Mesenteric fat pad (tissue), 1 donor: Measurements from ENCODE around the gene BACH2. TPM values are rescaled to one million over a fixed set of nuclear protein-coding genes. Genes with fewer than 3 reads are reported as not detected.
"Not testable (repeated sequence)": the region's sequence is repeated elsewhere in the genome, so short reads cannot be mapped to it uniquely, and the experiment has no call there.

Experiments
- DNase-seq: peaks from one replicate; pipeline ENCODE4 v3.0.0-alpha.2; 2020; ENCODE audit warnings: low spot score
- total RNA-seq: library from RNA; stranded (reverse); fragmentation: NEBNext Ultra II Directional; extraction: Animal tissue kit (Norgen Biotek cat#: 25700); gene quantifications from one replicate; pipeline ENCODE4 v1.2.1, GENCODE V29; 2021
- donor health status: DM: yes; HTN: yes; CAD: no.

Gene BACH2
- total RNA-seq, 1 donor from 2014 or later, result 2.0 TPM

DNA sequence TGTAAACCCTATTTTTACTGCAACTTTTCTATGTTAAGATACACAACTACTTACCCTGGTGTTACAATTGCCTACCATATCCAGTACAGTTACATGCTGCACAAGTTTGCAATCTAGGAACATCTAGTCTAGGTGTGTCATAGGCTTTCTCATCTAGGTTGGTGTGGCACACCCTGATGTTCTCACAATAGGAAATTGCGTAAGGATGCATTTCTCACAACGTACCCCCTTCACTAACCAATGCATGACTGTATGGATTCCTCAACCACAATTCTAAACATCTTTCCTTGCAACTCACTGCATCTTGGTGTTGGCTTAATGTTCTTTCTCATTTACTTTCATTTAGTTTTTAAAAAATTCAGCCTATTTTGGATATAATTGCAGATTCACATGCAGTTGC lies 370.8 kb downstream of the BACH2 start:
- no peak for DNase-seq

DNA sequence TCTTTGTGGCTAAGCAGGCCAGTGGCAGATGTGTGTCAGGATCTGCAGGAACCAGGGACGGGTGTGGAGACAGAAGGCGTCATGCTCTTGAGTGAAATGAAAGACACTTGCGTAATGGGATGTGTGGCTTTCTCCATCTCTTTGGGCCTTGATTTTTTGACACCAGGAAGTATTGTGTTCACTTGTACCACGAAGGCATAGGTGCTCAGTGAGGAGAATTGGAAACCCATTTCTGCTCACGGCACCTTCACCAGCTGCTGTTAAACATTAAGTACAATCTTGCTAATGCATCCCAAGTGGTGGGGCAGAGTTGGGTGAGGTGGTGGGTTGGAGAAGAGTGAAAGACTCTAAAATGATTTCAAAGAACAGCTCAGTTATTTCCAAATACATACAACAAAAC lies 372.4 kb downstream of the BACH2 start:
- no peak for DNase-seq

DNA sequence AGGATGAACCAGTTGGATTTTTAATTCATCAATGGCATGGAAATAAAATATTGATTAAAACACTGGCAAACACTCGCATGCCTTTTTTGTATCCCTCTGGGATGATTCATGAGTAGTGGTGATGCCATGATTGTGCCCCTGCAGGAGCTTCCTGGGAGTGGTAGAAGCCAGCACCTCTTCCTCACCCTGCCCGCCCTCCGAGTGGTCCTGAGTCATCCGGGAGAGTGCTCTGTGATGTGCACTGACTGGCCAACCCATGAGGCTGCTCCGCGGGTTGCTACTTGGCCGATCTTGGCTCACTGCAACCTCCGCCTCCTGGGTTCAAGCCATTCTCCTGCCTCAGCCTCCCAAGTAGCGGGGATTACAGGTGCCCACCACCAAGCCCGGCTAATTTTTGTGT lies 375.0 kb downstream of the BACH2 start:
- no peak for DNase-seq

DNA sequence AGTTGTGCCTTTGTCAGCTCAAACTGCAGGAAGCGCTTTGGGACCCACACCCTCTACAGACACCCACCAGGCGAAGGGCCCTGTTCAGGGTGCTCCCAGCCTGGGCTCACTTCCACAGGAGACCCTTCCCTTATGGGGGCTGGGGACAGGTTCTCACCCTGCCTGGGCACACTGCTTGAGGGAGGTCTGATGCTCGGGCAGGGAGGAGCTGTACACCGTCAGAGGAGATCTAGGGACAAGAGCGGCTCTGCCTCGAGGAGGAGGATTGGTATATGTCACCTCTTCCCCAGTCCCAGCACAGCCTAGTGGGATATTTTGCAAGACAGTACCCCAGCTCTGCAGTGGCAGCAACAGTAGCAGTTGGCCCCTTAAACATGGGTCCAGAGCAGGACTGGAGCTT lies 375.4 kb downstream of the BACH2 start:
- no peak for DNase-seq

DNA sequence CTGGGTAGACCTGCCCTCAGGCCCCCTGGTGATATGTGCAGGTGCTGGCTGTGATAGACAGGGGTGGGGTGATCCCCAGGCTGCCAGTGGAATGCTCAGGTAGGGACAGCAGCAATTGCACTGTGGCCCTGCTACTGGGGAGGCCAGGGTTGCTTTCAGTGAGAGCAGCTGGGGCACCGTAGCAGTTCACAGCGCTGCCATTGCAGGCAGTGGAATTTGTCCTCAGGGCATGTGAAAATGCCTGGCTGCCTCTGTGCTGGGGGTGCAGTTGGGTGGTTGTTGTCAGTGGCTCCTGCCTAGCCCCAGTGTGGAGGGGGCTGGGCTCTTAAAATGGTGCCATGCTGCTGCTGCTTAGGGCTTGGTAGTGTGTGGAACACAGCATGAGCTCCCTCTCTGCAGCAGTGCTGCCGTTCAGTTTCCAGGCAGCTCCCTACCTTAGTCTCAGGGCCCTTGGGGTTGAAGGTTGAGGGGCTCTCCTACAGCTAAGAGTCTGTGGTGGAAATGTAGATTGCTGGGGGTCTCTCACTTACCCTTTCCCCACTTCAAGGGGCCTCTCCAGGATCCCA lies 378.8 kb downstream of the BACH2 start:
- DNase-seq, result no peak

DNA sequence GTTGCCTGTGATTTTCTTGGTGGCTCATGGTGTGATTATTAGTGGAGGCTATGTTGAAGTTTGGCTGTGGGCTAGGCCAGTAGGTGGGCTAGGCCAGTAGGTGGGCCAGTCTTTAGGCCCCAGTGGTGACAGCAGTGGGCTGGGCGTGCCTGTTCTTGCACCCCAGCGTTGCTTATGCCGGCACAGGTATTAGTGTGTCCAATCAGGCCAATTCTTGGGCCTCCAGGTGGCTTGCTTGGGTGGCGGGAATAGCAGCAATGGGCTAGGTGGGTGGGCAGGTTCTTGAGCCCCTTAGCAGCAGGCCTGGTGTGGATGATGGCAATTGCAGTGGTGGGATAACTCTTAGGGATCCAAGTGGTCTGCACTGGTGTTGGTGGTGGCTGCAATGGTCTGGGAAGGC lies 379.4 kb downstream of the BACH2 start:
- DNase-seq, result no peak

DNA sequence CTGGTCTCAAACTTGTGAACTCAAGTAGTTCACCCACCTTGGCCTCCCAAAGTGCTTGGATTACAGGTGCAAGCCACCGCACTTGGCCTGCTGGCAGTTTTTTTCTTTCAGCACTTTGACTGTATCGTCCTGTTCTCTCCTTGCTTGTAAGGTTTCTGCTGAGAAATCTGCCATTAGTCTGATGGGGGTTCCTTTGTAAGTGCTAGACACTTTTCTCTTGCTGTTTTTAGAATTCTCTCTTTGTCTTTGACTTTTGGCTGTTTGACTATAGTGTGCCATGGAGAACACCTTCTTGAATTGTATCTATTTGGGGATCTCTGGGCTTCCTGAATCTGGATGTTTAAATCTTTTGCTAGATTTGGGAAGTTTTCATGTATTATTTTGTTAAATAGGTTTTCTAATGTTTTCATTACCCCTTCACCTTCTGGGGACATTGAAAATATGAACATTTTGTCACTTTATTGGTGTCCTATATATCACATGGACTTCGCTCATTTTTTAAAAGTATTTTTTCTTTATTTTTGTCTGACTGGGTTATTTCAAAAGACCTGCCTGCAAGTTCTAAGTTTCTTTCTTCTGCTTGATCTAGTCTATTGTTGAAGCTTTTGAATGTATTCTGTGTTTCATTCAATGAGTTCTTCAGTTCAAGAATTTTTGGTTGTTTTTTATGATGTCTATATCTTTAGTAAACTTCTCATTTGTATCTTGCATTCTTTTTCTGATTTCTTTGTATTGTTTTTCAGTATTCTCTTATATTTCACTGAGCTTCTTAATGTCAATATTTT lies 380.3 kb downstream of the BACH2 start:
- DNase-seq, result no peak

DNA sequence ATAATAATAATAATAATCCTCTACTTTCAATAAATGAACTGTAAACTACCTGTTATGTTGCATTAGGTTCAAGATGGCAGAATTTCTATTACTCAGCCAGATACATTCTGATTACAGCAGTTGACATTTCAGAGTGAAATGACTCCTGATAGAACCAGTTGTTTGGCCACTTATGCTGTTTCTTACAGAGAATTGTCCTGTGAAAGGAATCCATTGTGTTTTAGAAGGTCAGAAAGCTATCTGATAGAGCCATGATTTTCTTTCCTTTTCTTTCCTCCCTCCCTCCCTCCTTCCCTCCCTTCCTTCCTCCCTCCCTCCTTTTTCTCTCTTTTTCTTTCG lies 385.8 kb downstream of the BACH2 start:
- no peak for DNase-seq

DNA sequence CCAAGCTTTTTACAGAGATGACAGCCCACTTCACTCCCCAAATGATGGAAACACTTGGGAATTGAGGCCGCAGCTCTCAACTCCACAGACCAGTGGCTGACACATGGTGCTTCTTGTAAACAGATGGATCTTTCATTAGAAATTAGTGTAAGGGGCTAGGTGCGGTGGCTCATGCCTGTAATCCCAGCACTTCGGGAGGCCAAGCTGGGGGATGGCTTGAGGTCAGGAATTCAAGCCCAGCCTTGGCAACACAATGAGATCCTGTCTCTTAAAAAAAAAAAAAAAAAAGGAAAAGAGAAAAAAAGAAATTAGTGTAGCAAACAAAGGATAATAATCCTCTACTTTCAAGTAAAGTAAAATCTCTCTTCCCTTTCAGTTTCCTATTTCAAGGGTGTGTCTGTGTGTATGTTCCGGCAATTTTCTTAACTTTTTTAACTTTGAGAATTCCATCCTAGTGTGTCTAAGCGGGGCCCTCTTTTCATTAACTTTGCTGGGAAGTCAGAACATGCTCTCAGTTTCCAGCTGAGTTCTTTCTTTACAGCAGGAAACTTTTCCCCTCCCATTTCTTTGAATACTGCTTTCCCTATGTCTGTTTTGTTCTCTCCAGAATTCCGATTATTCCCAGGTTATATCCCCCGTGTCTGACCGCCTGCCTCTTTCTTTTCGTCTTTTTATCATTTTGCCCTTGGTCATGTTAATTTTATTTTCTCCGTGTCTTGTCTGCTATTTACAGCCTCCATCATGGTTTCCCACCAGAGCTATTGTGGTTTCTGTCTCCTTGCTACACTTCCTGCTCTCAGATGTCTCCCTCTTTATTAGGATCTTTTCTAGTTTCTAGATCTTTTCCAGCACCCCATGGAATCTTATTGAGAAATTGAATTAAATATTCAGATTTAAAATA lies 386.4 kb downstream of the BACH2 start:
- DNase-seq, result not testable (repeated sequence)

DNA sequence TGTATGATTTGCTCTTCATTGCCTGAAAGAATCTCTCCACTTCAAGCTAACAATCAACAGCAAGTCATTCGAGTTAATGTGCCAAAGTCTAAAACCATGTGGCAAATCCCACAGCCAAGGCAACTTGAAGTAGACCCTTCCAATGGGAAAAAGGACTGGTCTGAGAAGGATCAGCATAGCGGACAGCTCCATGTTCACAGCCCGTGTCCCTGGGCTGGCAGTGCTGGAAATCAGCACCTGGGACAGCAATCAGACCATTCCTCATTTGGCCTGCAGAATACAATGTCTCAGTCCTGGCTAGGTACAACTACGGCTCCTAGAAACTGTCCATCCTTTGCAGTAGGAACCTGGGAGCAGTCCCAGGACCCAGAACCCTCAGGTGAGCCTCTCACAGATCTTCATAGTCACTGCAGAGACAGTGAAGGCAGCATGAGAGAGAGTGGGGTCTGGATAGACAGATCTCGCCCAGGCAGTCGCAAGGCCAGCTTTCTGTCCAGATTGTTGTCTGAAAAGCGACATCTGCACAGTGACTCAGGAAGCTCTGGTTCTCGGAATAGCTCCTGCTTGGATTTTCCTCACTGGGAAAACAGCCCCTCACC lies 401.3 kb downstream of the BACH2 start:
- no peak for DNase-seq

DNA sequence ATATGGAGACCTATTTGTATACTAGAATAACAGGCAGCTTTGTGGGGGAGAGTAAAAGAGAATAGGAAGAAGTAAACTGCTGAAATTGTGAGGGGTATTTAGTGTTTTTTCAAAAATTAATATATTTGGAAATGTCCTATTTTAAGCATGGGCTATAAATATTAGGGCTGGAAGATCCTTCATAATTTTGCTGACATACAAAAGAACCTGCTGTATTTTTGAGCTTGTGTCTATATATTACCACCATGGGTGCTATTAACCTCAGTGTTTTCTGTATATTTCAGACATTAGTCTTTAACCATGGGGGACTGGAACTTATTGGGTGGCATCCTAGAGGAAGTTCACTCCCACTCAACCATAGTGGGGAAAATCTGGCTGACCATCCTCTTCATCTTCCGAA lies 402.5 kb downstream of the BACH2 start, which contains the start of gene GJA10:
Gene GJA10, plus strand, starts transcription at position 301 of the 400 bp plus-strand sequence. Its CDS starts 0 bp downstream, at position 301.
- DNase-seq, result no peak

DNA sequence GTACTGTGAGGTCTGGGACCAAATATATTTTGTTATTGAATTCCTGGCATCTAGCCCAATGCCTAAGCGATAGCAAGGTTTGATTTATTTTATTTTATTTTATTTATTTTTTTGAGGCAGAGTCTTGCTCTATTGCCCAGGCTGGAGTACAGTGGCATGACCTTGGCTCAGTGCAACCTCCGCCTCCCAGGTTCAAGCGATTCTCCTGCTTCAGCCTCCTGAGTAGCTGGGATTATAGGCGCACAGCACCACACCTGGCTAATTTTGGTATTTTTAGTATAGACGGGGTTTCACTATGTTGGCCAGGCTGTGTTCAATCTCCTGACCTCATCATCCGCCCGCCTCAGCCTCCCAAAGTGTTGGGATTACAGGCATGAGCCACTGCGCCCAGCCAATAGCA lies 404.1 kb downstream of the BACH2 start:
- DNase-seq, result not testable (repeated sequence)

DNA sequence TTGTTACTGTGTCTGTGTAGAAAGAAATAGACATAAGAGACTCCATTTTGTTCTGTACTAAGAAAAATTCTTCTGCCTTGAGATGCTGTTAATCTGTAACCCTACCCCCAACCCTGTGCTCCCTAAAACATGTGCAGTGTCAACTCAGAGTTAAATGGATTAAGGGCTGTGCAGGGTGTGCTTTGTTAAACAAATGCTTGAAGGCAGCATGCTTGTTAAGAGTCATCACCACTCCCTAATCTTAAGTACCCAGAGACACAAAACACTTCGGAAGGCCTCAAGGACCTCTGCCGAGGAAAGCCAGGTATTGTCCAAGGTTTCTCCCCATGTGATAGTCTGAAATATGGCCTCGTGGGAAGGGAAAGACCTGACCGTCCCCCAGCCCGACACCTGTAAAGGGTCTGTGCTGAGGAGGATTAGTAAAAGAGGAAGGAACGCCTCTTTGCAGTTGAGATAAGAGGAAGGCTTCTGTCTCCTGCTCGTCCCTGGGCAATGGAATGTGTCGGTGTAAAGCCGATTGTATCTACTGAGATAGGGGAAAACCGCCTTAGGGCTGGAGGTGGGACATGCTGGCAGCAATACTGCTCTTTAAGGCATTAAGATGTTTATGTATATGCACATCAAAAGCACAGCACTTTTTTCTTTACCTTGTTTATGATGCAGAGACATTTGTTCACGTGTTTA lies 405.7 kb downstream of the BACH2 start:
- DNase-seq, result not testable (repeated sequence)

DNA sequence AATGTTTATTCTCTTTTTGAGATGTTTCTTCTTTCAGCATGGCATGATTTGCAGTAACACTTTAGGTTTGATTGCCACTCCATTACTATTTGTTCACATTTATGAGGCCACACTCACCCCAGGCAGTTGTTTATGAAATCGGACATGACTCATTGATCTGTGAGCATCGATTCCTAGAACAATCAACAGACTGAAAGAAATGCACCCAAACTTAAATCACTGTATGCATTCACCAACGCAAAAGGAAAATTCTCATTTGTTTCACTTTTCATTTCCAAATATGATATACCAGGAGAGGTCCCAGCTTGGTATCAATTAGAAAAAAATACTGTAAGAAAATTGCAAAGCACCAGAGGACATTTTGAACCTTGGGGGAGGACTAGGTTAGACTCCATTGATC lies 407.8 kb downstream of the BACH2 start:
- no peak for DNase-seq

DNA sequence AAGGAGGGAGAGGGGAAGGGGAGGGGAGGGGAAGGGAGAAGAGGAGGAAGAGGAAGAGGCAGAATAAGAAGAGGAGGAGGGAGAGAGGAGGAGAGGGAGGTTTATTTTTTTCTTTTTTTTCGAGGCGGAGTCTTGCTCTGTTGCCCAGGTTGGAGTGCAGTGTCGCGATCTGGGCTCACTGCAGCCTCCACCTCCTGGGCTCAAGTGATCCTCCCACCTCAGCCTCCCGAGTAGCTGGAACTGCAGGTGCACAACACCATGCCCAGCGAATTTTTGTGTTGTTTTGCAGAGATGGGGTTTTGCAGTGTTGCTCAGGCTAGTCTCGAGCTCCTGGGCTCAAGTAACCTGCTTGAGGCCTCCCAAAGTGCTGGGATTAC lies 408.5 kb downstream of the BACH2 start:
- no peak for DNase-seq

DNA sequence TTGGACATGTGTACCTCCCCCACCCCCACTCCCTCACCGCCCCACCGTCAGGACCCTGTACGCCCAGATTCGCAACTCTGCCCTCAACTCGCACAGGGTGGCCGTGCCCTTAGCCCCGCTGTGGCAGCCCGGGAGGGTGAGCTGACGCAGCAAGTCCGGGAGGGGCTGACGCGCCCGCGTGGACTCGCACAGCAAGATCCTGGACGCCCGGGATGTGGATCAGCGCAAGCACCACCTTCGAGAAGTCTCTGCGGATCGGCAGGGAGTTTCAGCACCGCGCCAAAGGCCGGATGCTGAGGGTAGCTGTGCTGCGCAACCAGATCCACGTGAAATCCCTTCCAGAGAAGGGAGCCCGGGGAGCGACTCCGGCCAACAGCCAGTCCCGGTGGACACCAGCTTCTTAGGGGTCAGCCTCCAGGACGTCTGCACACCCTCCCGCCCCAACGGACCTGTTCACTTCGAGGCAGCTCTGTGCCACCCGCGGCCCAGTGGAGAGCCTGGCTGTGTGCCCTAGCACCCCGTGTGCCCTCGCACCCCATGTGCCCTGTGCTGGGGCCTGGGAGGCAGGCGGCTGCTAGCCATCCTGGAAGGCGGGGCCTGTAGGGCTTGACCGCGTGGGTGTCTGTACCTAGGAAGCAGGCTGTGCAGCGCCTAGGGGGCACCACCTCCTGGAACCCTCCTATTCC lies 409.0 kb downstream of the BACH2 start:
- no peak for DNase-seq

DNA sequence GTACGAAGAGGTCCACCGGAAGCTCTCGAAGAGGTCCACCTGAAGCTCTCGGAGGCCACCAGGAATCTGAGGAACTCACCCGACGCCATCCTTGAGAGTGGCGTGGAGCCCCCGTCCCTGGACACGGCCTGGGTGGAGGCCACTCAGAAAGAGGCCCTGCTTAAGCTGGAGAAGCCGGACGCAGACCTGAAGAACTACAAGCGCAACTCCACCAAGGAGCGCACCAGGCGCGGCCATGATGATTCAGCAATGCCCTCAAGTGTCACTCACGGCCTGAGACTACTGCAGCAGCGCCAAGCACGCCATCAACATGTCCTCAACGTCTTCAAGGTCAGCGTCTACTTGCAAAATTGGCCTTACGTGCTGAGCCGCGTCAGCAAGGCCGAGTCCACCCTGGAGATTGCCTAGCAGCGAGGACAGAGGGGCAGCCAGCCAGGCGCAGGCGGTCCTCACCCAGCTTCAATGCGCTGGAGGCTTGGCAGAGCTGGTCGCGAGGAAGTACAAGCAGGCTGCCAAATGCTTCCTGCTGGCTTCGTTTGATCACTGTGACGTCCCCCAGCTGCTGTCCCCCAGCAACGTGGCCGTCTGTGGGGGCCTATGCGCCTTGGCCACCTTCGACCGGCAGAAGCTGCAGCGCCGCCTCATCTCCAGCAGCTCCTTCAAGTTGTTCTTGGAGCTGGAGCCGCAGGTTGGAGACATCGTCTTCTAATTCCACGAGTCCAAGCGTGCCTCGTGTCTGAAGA lies 410.1 kb downstream of the BACH2 start:
- no peak for DNase-seq
